IPS-18c (cell line): ENCODE measurements around the gene ZNF383.
A peak's percentile ranks its signal among the peaks of the same experiment; 100 is the strongest.
"Not testable (repeated sequence)": the region's sequence is repeated elsewhere in the genome, so short reads cannot be mapped to it uniquely, and the experiment has no call there.

Source experiments
- H3K4me3 ChIP-seq: 2 replicates; pipeline ENCODE4 v1.7.0; 2013; ENCODE audit warnings: low read depth, mild to moderate bottlenecking, low read length, moderate library complexity; ENCODE audit not compliant: insufficient read depth
- H3K9me3 ChIP-seq: one replicate; pipeline ENCODE4 v1.6.1; 2013; ENCODE audit warnings: mild to moderate bottlenecking, low read length, moderate library complexity; ENCODE audit not compliant: control insufficient read depth, insufficient read depth

ZNF383 gene

GRCh38 chr19:37217775-37218591 lies at the start of gene ZNF383:
Gene ZNF383, plus strand, starts transcription at chr19:37218214. Its CDS starts 12,240 bp downstream, at chr19:37230454.
- H3K9me3 ChIP-seq, result no peaks in the 10 kb centered on the region
- peak within 1 kb of the TSS; percentile 92 for H3K4me3 ChIP-seq

DNA sequence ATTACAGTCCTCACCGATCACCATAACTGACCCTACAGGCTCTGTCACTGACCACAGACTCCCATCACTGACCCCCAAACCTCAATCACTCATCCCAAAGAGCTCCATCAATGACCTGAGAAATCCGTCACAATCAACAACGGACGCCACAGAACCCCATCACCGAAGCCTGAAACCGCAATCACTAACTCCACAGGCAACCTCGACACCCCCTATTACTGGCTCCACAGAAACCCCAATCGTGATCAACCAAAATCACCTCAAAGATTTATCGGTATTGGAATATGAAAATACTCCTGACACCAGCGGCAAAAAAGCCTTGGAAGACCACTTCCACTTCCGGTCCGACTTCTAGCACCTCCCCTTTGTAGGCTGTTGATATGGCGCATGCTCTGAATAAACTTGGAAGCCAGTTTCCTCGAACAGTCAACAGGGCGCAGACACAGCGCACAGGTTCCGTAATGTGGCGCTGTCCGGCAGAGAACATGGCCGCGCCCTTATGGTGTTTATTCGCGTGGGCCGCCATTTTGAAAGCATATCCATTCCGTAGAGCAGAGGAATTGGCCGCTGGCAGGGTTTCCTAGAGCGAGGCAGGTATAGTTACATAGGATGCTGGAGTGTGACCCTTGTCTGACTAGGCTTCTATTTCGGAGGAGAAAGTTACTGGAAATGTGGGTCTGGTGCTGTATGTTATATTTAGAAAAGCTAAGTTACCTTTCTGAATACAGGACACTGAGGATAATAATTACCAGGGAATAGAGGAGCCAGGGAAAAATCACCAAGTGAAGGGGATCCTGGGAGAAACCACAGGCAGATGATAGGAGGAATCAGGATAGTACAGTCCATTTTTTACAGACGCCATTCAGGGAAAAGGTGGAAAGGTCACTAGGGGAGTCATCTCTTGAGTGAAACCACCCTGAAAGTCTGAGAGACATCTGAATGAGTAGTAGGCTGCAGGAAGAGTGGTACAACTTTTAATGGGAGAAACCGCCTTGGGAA lies 45.3 kb upstream of the ZNF383 start, which contains the start of gene ZNF585A:
Gene ZNF585A, minus strand, starts transcription at position 328 of the 999 bp plus-strand sequence. CDS start 2,785 bp downstream, outside the sequence.
- no peaks in the 10 kb centered on the region for H3K9me3 ChIP-seq
- H3K4me3 ChIP-seq, result peak within 1 kb of the TSS; percentile 52

GRCh38 chr19:37186071-37186470 lies 31.9 kb upstream of the ZNF383 start:
- not testable (repeated sequence) for H3K4me3 ChIP-seq, H3K9me3 ChIP-seq

GRCh38 chr19:37195248-37195647 lies 22.8 kb upstream of the ZNF383 start:
- H3K4me3 ChIP-seq, H3K9me3 ChIP-seq: not testable (repeated sequence)

- not testable (repeated sequence) for H3K4me3 ChIP-seq, H3K9me3 ChIP-seq
These were observed 20.9 kb upstream of the ZNF383 start for GRCh38 chr19:37197115-37197514.

DNA sequence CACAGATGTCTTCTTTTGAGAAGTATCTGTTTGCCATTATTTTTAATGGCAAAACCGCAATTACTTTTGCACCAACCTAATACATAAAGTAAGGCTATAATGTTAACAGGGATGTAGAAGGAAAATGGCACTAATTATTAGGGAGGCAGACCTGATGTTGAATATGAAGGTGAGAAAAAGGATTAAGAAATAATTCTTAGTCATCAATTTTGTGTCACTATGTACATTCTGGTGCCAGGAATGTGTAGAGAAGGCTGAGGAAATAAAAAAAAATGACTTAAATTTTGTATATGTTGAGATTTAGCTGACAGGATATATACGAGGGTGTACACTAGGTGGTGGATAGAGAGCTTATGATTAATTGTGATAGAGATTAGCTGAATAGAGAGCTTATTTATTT lies 20.2 kb upstream of the ZNF383 start:
- Histone ChIP-seq H3K9me3 (no peaks in the 10 kb centered on the region), H3K4me3 (no peak overlapping the region)

DNA sequence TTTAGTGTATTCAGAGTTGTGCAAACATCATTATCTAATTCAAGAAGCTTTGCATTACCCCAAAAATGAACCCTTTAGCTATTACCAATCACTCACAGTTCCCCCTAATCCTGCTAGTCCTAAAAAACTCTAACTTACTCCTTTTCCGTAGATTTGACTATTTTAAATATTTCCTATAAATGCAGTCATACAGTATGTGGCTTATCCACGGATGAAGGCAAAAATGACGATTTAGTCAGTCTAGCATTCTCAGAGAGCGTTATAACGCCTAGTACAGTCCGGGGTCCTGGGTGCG lies 587 bp upstream of the ZNF383 start:
- no peaks in the 10 kb centered on the region for H3K9me3 ChIP-seq

GRCh38 chr19:37218592-37218935 lies 550 bp downstream of the ZNF383 start:
- Histone ChIP-seq H3K9me3 (no peaks in the 10 kb centered on the region), H3K4me3 (peak overlapping the region; percentile 92)

More for the DNA sequence above, 587 bp upstream of the ZNF383 start:
- peak overlapping the region; percentile 92 for H3K4me3 ChIP-seq

DNA sequence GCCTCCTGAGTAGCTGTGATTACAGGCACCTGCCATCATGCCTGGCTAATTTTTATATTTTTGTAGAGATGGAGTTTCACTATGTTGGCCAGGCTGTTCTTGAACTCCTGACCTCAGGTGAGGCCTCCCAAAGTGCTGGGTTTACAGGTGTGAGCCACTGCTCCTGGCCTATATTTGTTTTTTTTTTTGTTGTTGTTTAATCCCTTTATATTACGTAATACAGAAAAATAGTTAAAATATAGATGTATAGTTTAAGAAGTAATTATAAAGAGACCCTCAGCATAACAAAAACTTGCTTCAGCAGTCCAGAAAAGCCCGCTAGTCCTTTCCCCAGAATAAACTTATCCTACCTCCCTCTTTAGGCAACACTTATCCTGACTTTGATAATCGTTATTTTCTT lies 2.4 kb downstream of the ZNF383 start:
- Histone ChIP-seq H3K4me3 (no peak overlapping the region), H3K9me3 (peaks cover 2% of the 10 kb centered on the region)

GRCh38 chr19:37221136-37221535 lies 3.1 kb downstream of the ZNF383 start:
- Histone ChIP-seq H3K9me3 (peaks cover 2% of the 10 kb centered on the region), H3K4me3 (no peak overlapping the region)

- no peak overlapping the region for H3K4me3 ChIP-seq
- peaks cover 9% of the 10 kb centered on the region for H3K9me3 ChIP-seq
These were observed 8.2 kb downstream of the ZNF383 start for GRCh38 chr19:37226248-37226647.

DNA sequence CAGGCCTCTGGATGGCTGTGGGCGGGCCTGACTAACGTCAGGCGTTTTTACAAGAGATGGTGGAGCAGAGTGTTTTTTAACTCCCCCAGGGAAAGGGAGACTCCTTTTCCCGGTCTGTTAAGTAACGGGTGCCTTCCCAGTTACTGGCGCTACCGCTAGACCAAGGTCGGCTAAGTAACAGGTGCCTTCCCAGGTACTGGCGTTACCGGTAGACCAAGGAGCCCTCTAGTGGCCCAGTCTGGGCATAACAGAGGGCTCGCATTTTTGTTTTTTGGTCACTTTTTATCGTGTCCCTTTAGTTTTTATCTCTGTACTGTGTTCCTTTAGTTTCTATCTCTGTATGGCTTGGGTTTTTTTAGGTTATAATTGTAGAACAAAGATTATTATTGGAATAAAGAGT lies 10.0 kb downstream of the ZNF383 start:
- Histone ChIP-seq H3K4me3 (no peak overlapping the region), H3K9me3 (peaks cover 9% of the 10 kb centered on the region)

DNA sequence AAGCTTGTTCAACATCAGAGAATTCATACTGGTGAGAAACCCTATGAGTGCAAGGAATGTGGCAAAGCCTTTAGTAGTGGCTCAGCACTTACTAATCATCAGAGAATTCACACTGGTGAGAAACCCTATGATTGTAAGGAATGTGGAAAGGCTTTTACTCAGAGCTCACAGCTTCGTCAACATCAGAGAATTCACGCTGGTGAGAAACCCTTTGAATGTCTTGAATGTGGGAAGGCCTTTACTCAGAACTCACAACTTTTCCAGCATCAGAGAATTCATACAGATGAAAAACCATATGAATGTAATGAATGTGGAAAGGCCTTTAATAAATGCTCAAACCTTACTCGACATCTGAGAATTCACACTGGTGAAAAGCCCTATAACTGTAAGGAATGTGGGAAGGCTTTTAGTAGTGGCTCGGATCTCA lies 25.2 kb downstream of the ZNF383 start:
- peaks cover 14% of the 10 kb centered on the region for H3K9me3 ChIP-seq
- no peak overlapping the region for H3K4me3 ChIP-seq

DNA sequence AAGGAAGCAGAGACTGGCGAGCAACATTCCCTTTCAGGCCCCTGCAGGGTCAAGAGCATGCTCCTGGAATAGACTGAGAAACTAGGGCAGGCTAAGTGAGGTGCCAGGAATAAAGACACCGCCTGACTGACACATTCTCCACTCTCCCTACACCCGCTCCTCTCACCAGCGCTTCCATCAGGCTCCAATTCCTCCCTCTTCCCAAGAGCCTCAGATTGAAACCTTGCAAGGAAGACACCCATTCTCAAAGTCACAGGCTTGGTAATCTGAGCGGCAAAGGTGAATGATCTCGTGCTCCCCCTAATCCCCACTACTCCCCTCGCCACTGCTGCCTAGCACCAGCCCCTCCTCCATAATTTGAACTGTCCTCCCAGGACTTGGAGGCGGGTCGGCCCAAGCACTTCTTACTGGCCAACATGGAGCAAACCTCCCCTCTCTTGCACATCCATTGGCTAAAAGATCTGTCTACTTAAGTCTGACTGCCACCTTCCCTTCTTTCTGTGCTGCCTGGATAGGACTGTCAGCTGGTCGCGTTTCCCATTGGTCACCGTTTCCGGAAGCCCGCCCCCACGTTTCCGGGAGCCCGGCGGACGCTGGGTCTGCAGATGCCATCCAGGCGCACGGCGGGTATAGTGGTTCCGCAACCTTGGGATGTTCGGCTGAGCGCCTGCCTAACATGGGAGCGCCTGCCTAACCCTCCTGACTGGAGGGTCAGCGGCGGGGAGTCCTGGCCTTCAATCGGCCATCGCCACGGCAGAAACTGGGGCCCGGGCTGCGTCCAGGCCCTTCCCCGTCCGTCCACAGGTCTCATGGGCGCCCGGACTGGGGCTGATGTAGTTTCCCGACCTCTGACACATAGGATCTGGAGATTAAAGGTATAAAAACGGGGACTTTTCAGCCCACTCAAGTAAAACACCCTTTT lies 33.6 kb downstream of the ZNF383 start:
- Histone ChIP-seq H3K4me3 (no peak overlapping the region; the same call in 1 of the 2 replicates), H3K9me3 (peaks cover 25% of the 10 kb centered on the region)

- H3K4me3 ChIP-seq, result not testable (repeated sequence)
- peaks cover 11% of the 10 kb centered on the region for H3K9me3 ChIP-seq
These were observed 45.0 kb downstream of the ZNF383 start for GRCh38 chr19:37263028-37263427.

DNA sequence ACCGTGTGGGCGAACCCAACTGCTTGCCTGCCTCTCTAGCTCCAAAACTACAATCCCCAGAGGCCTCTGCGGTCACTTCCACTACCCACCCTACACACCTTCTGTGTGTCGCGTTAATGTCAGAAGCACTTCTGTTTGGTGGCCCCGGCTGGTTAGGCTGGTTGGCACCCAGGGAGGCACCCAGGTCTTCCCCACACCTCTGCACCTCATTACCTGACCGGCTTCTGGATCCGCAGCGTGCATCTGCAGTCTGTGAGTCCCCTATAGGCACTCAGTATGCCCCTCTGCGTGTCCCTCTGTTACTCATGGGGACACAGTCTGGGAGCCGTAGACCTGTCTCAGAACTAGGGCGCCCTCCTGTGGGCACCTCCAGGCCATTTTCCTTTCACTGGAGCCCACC lies 49.0 kb downstream of the ZNF383 start:
- not testable (repeated sequence) for H3K4me3 ChIP-seq, H3K9me3 ChIP-seq

DNA sequence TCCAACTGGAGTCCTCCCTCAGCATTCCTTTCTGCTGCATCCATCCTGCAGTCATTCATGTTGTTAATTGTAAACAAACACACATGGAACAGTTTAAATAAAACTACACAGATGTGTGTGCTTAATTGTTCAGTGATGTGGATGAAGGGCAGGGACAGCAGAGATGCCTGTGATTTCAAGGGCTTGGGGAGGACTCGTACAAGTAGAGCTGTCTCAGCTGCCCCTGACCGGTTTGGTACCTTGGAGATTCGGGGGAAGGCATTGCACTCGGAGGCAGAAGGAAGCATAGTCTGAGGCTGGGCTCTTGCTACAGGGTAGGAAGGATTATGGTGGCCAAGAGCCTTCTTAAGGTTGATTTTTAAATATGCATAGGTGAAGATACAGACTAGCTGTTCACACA lies 49.7 kb downstream of the ZNF383 start:
- H3K9me3 ChIP-seq, H3K4me3 ChIP-seq: not testable (repeated sequence)
